Fibroblast of skin of left quadriceps (primary cell): ENCODE data around the gene TTLL8.

Experiments used
- DNase-seq, 2 experiments: peaks; one replicate each; pipeline ENCODE4 v3.0.0-alpha.2; 2013; ENCODE audit warnings: low read depth in 2 of 2

TTLL8 gene

DNA sequence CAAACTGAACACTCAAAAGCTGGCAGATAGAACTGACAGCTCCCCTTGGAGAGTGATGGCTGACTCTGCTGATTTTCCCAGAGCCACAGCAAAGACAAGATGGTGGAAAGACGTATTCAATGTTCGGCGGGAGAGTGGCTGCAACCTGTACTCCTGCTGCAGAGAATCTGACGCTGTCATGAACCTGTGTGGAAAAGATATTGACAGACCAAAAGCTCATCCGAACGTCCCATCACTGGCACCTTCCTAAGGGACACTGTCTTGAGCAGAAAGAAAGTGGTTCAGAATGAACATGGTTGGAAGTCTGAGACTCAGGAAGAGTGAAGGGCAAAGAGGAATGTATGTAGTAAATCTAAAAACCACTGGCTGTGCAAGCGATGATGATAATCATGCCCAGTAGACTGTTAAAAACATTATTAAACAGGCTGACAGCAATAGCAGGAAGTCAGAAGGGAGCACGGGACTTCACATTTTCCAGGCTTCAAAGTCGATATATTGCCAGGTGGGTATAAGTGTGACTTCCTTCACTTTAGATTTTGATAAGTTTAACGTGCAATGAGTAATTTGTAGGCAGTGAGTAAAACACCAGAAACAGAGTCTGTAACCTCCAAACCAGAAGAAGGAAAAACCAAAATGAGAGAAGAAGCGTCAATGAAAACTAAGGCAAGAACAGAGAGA lies 39.4 kb downstream of the TTLL8 start:
- no peak for DNase-seq

DNA sequence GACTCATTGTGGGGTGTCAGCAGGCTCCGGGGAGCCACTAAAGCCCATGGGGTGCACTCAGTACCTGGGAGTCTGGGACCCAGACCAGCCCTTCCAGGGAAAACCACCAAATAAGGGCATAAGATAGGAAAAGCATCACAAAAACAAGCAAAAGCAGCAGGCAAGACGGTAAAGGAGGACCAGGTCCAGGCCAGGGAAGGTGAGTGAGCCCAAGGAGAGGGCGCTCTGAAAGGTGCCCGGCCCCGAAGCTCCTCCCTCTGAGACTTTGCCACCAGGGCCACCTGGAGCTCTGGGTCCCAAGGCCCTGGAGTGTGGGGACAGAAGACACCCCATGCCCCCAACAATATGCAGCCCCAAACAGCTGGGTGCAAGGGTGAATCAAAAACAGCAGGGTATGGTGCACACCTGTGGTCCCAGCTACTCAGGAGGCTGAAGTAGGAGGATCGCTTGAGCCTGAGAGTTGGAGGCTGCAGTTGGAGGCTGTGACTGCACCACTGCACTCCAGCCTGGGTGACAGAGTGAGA lies 40.3 kb downstream of the TTLL8 start:
- no peak for DNase-seq

DNA sequence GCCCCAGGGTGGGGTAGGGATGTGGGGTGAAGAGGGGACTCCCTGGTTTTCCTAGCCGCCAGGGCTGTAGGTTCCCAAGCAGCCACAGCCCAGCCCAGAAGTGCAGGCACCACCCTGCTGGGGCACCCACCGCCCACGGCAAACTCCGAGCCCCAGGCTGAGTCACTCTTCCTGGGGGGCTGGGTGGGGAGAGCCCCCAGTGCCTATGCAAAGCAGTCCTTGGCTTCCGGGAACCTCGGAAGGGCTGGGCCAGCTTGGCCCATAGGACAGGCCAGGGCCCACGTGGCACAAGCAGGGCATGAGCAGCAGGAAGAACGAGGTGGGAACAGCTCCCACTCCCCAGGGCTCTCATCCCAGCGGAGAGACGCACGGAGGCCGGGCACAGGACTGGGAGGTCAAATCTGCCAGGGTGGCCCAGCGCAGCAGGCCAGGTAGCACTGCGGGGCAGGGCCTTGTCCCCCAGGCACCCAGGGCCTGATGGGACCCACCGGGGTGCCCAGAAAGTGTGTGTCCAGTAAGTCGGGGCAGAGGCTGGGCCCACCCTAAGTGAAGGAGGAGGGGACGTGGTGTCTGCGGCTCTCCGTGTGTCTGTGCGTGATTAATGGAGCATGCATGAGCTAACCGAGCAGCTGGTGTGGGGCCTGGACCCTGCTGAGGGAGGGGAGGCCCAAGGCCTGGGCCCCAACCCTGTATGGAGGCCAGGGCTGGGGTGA lies 41.0 kb downstream of the TTLL8 start:
- DNase-seq = no peak

DNA sequence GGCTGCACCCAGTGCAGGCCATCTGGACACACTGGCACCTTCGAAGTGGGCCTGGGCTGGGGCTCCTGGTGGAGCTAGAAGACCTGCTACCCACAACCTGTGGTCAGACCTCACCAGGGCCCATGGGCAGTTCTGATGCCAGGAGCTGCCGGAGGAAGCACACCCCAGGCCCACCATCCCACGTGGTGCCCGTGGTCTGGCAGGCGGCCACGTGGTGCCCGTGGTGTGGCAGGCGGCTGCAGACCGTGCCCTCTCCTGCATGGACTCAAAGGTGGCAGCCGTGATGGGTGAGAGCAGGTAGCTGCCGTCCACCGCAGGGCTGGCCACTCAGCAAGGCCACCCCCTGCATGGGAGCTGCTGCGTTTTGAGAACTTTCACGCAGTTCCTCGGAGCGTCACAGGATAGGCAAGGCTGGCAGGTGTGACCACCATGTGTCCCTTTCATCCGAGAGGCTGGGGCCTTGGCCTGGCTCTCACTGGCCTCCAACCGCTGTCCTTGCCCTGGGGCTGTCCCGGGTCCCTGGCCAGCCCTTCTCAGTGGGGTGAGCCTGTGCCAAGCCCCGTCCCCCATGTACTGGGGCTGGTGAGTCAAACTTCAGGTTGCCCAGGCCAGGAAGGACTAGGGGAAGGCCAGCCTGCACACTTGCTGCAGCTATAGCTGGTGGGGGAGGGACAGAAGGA lies 41.6 kb downstream of the TTLL8 start:
- no peak for DNase-seq

DNA sequence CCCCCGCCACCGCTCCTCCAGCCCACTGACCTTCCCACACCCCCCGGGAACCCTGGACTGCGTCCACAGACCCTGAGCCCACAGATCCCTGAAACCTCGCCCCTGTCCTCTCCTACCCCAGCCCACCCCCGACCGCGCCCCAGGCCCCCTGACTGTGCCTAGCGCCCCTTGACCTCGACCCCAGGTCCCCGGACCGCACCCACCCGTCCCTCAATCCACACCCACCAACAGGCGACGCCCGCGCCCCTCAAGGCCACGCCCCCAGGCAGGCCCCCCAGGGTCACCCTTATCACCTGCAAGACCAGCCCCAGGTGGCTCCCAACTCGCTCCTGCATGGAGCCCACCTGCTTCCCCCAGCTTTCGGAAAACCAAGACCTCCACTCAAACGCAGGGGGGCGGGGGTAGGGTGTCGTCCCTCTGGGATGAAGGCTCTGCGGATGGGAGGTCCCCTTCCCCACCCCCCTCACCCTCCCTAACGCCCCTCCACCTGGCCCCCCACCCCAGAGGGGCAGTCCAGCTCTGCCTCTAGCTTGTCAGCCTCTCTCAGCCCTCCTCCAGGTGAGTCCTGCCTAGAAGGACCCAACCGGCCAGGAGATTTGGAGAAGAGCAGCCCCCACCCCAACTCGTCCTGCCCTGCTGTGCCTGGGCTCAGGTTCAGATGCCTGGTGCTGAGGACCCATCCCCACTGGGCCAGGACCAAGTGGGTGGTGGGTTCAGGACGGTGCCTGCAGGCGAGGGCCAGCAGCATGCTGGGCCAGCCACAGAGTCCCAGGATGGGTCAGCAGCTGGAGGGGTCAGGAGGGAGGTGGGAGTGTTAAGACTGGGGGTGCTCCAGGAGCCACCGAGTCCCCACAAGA lies 42.4 kb downstream of the TTLL8 start:
- DNase-seq = no peak

DNA sequence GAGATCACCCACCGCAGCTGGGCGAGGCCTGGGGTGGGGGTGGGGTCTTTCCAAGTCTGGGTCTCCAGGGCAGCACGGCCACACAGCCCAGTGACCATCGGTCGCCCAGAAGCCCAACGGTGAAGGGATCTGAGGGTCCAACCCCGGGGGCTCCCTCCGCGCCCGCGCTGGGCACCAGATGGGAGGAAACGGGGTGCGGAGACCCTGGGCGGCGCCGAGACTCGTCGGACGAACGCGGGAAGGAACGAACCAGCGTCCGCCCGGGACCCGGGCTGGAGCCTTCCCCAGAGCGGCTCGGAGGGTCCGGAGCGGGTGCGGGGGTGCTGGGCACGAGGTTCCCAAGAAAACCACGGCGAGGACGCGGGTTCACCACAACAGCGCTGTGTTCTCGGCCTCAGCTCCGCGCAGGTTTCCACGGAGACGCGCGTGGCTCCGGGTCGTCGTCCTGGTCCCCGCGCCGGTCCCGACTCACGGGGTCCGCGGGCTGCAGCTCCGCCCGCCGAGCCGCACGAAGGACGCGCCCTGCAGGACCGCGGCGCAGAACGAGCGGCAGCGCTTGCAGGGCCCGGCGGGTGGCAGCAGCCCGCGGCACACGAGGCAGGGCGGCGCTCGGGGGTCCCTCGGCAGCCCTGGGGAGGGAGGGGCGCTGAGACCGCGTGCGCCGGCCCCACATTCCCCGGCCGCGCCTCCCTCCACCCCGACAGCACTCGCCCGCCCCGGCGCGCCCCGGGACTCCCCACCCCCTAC lies 43.3 kb downstream of the TTLL8 start:
- DNase-seq = no peak

DNA sequence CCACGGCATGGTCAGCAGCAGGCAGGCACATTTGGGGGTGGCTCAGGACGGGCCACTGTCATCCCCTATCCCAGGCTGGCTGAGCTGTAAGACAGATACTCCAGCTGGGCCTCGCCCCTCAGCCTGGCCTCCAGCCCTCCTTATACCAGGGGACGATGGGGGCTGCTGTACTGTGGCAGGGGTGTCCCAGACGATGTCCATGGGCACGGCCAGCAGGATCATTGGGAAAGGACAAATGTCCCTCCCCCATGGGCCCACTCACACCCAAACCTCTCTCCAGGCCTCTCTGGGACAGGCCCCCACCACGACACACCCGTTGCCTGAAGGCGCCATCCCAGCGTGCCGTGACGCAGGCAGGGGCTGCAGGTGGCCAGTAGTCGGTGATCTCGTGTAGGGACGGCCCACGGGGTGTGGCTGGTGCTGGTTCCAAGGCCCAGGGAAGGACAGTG lies 44.0 kb downstream of the TTLL8 start:
- DNase-seq = no peak

DNA sequence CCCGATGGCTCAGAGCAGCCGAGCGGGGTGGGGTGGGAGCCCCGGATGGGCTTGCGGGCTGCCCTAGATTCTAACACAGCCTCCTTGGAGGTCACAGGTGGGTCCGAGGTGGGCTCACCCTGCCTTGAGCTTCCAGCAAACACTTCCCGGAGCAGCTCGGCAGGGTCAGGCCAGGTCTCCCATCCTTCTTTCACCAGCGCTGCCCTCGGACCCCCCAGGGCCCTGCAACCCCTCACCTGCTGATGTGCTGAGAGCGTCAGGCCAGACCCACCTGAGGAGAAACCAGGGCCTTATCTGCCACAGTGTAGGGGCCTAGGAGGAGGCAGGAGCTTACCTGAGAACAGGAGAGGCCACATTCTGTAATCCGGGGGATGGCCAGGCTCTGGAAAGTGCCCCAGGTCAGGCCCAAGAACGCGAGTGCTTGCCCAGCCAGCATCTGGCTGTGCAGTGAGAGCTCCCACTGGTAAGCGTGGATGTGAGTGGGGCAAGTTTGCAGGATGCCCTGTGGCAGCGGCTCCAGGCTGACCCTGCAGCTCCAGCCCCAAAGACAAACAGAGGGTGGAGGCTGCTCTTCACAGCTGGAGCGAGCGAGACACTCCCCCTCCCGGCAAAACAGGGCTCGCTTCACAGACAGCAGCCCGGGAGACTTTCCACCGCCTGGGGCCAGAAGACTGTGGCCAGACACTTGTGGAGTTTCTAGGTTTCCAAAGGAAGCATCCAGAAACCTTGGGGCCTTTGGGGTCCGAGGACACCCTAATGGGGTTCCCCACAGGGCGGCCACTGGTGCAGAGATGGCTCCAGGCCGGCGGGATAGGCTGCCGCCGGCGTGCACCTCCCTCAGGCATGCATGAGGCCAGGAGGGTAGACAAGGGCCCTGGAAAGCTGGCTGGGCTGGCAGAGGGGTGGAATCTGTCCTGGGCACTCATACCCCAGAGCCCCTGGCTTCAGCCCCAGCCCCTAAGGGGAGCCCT lies 45.6 kb downstream of the TTLL8 start, which contains the start of gene IL17REL:
Gene IL17REL, minus strand, starts transcription at position 555 of the 971 bp plus-strand sequence. Its CDS starts 119 bp downstream, at position 436.
- no peak for DNase-seq

DNA sequence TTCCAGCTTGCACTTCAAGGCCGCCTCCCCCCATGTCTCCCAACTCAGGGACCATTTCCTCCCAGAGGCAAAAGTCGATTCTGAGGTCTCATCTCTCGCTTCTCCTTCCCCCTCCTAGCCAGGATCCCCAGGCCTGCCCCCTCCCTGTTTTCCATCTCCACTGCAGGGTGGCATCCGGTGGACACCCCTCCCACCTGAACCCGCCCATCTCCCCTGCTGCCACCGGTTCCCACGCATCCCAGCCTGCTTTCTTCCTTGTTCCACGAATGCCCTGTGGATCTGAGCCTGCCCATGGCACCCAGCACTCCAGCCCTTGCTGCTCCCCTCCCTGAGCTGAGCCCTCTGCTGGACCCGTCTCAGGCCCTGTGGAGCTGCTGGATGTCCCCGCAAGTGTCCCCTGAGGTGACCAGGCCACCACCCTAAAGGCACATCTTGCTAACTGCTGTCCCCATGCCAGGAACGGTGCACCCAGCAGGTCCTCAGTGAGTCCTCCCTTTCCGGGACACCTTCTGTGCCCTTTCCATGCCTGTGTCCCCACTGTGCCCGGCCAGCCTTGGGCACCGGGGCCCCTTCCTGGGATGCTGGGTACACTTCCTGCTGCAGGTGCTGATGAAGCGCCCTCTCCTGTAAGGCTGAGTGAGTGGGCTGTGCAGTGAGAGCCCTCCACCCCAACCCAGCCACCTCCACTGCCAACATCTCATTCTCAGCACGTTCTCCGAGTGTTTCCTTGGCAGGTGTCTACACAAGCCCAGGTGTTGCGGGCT lies 46.5 kb downstream of the TTLL8 start:
- DNase-seq = no peak

DNA sequence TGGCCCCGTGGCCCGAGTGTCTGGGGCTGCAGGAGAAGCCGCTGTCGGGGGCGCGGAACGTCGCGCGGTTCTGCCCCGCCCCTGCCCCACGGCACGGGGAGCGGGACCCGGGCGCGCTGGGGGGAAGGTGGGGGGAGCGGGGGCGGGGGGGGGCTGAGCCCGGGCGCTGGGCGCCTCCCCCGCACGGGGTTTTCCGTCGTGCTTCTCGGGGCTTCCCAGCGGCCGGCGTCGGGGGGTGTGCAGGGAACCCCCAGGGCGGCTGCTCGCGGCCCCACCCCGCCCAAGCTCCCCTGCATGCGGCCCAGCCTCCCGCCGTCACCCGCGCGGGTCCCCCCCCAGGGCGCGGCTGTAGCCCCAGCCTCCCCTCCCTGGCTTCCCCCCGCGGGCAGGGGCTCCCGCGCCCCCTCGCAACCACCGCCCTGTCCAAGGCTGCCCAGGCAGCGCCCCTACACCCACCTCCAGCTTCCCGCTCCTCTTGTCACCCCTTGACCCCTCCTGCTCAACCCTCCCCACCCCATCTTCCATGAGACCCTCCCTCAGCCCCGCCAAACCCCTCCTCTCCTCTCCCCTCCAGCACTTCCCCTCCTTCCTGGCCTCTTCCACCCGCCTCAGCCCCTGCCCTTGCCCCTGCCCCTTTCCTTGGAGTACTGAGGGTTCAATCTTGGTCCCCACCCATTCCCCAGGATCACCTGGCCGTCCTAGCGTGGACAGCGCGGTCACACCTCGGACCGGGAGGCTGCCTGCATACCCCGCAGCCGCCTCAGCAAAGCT lies 47.2 kb downstream of the TTLL8 start:
- DNase-seq = no peak

DNA sequence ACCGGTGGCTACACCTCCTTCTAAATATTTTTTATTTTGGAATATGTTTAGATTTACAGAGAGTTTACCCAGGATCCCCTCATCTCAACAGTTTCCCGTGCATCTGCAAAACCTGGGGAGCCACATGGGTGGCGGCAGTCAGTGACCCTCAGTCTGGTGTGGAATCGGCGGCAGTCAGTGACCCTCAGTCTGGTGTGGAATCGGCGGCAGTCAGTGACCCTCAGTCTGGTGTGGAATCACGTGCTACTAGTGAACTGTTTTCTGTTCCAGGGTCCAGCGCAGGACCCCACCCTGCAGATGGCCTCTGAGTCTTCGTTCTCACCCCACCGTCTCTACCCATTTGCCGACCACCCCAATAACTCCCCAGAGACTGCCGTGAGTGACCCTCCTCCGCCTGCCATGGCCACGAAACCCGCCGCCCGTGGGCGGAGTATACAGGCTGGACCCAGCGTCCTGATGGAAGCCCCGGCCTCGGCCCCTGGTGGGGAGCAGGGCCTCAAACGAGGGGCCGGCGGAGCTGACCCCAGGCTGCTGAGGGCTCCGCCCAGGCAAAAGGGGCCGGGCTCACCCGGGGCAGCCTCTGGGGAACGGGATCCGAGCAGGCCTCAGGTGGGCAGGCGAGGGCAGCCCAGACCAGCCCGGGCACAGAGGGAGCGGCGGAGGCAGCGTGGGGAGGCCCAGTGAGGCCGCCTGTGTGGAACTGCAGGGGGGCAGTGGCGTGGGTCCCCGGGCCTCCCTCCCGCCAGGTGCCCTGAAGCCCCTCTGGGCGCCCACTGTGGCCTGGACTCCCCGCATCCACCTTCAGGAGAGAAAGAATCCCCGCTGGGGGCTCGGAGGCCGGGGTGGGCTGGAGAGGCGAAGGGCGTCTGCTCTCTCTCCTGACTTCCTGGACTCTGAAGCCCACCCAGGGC lies 48.1 kb downstream of the TTLL8 start:
- no peak for DNase-seq

DNA sequence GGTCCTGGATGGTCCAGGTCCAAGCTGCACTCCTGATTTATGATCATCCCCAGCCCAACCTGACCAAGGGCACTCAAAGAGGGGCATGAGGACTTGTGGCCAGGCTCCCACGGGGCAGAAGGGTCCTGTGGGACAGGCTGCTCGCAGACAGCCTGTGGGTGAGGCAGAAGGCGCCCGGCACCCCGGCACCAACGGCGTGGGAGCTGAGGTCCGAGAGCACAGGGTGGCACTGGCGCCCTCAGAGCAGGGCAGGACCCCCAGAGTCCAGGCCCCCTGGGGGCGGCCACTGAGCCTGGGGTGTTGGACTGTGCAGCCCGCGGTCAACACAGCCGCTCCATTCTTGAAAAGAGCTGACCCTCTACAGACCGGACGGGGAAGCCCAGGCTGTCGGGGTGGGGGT lies 48.8 kb downstream of the TTLL8 start:
- no peak for DNase-seq

DNA sequence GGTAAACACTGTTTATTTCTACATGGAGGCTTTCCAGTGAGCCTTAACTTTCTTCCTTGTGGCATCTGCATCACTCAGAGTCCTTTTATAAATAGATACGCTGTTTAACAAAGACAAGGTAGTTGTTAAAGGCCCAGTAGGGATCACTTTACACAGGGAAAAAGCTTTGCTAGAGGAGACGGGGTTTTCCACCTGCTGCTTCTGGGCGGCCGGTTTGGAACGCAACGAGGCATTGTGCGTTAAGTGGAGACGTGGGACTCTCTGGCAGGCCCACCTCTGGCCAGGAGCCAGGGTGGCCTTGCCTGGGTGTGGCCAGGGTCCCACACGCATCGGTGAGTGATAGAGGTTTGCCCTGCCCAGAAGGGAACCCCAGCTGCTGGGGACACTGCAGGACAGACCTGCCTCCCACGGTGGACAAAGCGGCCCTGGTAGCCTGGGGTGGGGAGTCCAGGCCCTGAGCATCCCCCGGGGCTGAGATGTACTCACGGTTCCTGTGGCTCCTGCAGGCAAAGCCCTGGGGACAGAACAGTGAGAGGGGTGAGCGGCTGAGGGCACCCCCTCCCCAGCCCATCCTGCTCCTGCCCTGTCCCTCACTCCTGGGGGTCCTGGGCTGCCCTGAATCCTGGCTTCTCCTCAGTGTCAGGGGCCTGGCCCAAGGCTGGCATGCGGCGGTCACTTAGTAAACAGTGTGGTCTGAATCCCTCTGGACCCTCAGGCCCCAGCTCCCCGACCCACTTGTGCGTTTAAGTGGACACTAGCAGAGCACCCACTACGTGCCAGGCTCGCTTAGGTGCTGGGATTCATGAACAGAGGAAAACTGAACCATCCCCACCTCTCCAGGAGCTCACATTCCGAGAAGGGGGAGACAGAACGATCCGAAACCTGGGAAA lies 49.7 kb downstream of the TTLL8 start:
- no peak for DNase-seq

DNA sequence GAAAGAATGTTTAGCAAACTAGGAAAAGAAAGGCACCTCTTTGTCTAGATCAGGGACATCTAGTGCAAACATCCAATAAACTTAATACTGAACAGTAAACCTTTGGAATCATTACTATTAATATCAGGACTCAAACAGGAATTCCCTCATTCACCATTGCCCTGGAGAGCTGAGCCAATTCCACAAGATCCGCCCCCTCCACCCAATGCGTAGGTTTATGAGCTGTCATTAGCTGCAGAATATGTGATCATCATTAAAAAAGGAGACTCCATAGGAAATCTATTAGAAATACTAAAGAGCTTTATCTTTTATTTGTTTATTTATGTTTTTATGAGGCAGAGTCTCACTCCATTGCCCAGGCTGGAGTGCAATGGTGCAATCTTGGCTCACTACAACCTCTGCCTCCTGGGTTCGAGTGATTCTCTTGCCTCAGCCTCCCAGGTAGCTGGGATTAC lies 51.0 kb downstream of the TTLL8 start:
- no peak for DNase-seq

DNA sequence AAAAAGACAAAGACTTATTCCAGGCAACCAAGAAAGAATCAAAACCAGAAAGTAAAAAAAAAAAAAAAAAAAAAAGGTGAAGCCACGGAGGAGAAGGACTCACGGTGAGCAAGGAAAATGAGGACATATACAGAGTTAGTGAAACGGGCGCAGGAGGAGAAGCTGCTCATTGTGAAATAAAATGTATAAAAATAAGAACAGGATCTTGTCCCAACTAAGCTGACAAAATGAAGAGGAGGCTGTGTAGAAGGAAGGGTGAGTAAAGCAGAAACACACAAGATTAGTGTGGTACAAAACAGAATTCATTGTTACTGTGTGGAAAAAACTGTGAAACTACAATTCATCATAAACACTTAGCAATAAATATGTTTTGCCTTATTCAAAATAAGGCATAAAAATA lies 53.2 kb downstream of the TTLL8 start:
- no peak for DNase-seq

DNA sequence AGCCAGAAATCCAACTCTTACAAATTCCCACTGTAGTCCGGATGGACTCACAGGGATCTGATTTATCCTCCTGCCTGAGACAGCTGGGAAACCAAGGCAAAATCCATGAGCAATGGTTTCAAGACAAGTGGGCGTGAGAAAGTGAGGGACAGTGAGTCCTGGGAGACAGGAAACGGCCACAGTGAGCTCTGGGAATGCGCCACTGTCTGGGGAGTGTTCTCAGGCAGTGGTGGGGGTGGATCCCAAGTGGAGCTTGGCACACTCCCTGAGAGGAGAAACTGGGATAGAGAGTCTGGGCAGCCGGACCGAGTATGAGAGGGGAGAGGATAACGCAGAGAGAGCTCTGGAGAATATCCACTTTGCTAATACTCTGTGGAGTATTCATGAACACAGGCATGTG lies 55.3 kb downstream of the TTLL8 start:
- DNase-seq = no peak
